NCI-H510A treated with DMSO at 0.1 percent for 48 hours (cell line): Measurements from ENCODE around the gene NCKAP5L.
"Not testable (repeated sequence)": the region's sequence is repeated elsewhere in the genome, so short reads cannot be mapped to it uniquely, and the experiment has no call there.

ENCODE experiments used
- DNase-seq: peaks from one replicate; lab custom pipeline; 2025; lab: John Stamatoyannopoulos, UW

The NCKAP5L gene

DNA sequence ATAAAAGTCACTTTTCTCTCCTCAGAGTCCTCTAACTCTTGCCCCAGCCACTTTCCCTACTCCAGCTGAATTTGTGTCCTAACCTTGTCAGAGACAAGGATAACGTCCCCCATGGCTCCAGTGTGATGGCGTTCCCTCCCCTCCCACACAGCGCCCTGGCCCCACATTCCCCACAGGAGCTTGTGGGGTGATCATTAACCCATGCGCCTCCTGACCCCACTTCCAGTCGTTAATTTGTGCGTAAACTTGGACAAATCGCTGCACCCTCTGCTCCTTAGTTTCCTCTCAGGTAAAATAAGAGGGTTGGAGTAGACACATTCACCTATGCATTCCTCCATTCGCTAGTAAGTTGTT lies 37.5 kb upstream of the NCKAP5L start:
- no peak for DNase-seq

DNA sequence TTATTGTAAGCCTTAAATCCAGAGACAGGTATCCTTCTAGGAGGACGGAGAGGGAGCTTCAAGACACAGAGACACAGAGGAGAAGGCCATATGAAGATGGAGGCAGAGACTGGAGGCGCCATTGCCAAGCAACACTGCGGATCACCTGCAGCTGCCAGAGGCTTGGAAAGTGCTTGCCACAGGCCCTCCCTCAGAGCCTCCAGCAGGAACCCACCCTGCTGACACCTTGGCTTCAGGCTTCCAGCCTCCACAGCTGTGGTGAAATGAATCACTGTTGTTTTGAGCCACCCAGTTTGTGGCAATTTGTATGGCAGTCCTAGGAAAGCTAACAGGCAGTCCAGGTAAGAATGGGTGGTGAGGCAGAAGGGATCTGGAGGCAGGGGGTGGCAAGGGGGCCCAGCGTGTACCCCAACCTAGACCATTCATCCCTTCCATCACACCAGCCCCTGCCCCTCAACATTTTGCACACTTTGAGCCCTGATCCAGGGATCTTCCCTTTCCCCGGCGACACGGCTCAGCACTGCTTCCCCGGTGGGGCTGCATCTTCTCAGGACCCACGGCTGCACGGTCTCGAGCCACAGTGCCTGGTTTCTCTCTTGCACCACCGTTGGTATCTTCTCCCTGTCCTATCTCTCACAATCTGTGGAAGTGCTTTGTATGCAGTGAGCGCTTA lies 37.0 kb upstream of the NCKAP5L start:
- DNase-seq: no peak

DNA sequence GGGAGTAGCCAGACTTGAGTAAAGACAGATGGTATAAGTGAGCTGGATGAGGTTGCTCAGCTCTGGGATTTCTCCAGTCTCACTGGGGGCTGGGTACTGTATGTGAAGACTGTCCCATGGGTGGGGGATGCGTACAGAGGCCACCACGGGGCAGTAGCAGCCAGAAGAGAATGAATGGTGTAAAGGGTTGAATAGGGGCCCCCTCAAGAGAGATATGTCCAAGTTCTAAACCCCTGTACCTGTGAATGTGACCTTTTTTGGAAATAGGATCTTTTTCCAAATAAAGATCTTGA lies 36.5 kb upstream of the NCKAP5L start:
- no peak for DNase-seq

DNA sequence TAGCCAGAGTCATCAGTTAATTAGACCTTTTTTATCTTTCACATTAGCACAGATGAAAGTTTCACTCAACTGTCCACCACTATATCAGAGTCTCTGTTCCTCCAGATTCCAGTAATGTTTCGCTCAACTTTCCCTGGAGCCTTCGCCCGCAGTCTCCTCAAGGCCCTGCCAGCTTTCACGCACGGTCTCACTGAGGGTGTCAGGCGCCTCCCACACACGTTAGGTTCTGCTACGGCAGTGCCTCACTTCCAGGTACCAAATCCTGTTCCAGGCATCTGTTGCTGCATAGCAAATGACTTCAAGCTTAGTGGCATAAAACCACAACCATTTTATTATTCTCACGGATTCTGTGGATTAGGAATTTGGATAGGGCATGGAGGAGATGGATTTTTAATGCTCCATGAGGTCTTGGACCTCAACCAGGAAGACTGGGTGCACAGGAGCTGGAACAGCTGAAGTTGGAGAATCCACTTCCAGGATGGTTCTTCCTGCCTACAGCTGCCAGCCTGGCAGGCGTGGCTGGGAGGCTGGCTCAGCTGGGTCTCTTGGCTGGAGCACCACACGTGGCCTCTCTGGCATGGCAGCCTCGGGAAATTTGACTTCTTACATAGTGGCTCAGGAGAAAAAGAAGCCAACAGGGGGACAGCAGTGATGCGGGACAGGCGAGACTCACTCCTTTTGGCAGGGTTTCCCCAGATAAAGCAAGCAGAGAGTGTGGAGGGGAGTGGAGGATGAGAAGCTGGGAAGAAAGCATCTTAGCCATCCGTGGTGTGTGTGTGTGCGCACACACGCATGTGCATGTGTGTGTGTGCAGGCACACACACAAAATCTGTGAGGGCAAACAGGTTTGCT lies 36.0 kb upstream of the NCKAP5L start:
- DNase-seq: no peak

DNA sequence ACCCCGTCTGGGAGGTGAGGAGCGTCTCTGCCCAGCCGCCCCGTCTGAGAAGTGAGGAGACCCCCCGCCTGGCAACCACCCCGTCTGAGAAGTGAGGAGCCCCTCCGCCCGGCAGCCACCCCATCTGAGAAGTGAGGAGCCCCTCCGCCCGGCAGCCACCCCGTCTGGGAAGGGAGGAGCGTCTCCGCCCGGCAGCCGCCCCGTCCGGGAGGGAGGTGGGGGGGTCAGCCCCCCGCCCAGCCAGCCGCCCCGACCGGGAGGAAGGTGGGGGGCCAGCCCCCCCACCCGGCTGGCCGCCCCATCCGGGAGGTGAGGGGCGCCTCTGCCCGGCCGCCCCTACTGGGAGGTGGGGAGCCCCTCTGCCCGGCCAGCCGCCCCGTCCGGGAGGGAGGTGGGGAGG lies 32.7 kb upstream of the NCKAP5L start:
- not testable (repeated sequence) for DNase-seq

DNA sequence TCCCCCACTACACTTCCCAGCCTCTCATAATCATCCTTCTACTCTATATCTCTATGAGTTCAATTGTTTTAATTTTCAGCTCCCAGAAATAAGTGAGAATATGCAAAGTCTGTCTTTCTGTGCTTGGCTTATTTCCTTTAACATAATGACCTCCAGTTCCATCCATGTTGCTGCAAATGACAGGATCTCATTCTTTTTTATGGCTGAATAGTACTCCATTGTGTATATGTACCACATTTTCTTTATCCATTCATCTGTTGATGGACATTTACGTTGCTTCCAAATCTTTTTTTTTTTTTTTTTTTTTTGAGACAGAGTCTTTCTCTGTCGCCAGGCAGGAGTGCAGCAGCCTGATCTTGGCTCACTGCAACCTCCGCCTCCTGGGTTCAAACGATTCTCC lies 27.7 kb upstream of the NCKAP5L start:
- DNase-seq: not testable (repeated sequence)

DNA sequence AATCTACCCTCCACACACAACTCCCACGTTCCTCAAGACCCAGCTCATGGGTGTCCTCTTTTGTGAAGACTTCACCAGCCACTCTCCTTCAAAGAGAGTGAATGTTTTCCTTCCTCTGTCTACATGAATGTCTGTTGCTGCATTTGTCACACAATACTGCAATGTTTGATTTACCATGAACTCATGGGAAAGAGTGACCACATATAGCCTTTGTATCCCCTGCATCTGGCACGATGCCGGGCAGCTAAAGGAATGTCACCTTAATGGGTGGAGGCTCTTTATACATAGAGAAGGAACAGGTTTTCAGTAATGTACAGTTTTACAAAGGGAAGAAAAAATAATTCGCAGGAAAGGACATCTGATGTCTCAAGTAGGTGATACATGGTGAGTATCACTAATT lies 26.8 kb upstream of the NCKAP5L start:
- no peak for DNase-seq

DNA sequence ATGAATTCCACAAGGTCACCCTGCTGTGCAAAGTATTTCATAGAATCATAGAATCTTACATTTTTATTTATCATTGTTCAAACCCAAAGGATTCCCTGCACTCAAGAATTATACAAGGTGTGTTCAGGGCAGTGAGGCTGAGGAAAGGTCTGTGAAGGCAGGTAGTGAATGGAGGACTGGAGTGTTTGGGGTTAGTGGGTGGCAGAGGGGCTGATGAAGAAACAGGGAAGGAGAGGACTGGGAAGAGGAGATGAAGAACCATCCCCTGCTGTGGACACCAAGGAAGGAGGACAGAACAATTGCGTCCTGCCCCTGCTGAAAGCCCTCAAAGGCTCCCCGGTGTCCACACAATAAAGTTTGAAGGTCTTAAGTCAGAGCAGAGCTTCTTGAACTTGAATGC lies 25.5 kb upstream of the NCKAP5L start:
- no peak for DNase-seq

DNA sequence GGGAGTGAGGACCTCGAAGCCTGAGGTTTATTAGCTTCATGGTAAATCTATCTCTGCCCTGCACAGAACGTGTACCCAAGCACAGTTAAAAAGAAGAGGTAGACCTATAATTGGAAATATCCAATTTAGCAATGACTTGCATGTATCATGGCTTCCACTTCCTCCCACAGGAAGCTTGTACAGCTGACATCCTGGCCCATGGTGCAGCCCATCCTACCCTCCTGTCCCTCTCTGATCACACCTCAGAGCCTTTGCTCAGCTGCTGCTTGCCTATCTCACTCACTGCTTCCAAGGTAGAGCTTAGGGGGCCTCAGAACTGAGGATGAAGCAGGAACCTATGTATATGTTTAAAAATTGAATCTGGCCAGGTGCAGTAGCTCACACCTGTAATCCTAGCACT lies 18.9 kb upstream of the NCKAP5L start:
- DNase-seq: no peak

DNA sequence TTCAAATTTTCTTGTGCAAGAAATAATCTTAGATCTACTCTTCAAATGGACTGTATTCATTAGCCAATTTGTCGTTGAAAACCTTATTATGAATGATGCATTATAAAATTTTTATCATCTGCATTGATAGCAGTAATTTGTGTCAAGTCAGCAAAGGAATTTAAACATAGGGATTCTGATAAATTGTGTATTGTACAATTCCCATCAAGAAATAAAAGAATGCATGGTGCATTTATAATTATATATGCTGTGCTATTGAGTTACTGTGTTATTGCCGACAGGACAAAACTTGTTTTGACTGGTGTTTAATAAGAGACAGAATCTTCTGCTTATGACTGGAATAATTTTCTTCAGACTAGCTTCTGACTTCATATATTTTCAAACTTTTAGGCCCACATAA lies 17.8 kb upstream of the NCKAP5L start:
- no peak for DNase-seq

DNA sequence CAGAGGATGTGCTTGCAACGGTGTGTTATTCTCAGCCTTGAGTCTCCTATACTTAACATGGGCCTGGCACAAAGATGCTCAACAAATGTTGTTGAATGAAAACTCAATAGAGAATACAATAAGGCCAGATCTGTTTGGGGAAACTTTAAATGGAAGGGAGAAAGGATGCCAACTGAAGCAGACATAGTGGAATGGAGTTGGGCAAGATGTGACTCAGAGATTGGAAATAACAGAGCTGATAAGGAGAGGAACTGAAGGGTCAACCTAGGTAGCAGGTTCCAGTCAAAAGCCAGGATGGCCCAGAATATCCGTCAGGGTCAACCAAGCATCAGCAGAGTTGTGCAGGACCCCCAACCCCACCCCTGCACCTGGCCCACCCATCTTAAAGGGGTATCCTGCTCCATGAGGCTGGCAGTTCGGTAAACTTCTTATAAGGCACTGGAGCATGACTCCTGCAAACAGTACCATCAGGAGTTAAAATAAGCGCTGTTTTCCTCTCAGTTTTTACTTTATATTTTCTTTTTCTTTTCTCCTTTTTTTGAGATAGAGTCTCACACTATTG lies 15.7 kb upstream of the NCKAP5L start:
- no peak for DNase-seq

DNA sequence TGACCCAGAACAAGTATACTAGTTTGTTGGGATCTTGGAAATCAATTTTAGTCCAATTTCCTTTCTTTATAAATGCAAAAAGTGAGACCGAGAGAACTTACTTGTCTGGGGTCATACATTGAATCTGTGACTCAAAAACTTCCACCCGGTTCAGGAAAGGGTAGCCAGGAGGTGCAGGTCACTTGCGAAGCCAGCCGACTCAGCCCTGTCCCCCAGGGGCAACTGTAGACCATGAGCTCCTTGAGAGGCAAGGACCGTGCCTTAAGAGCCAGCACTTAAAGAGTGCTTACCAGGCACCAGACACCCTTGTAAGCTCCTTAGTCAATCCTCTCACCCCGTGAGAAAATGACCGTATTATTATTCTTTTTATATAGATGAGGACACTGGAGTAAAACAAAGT lies 15.2 kb upstream of the NCKAP5L start:
- no peak for DNase-seq

DNA sequence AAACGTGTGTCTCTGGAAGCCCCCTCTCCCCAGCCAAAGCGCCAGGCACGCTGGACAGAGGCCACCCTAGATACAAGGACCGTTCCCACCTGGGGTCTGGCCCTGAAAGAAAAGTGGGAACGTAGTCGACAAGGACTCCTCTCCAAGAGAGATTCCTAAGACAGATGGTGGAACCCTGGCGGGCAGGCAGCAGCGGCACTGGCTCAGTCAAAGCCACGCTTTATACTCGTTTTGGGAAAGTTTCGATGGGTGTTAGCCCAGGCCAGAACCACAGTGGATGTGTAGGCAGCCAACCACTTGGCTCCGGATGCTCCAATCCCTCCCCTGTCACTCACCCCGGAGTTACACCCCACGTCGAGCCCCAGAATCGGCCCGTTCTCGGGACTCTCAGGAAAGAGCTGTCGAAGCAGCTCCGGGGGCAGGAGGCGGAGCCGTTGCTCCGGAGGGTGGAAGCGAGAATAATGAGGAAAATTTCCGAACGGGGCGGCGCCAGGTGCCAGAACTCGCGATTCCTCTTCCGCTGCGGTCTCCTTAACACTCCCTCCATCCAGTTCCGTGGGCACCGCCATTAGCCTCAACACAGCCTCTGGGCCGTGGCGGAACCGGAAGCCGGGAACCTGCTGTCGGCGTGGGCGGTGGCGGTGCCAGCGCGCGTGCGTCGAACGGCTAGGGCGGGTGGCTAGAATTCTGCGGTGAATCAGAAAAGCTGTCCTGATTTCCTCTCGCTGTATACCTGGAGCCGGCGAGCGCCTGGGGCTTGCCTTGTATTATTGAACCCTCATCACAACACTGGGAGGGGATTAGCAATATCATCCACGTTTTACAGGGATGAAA lies 14.5 kb upstream of the NCKAP5L start, which contains the start of gene BCDIN3D:
Gene BCDIN3D (minus strand): TSS at position 588 of the 834 bp plus-strand sequence. CDS start 19 bp downstream, at position 569.
- DNase-seq: peak; percentile 92

DNA sequence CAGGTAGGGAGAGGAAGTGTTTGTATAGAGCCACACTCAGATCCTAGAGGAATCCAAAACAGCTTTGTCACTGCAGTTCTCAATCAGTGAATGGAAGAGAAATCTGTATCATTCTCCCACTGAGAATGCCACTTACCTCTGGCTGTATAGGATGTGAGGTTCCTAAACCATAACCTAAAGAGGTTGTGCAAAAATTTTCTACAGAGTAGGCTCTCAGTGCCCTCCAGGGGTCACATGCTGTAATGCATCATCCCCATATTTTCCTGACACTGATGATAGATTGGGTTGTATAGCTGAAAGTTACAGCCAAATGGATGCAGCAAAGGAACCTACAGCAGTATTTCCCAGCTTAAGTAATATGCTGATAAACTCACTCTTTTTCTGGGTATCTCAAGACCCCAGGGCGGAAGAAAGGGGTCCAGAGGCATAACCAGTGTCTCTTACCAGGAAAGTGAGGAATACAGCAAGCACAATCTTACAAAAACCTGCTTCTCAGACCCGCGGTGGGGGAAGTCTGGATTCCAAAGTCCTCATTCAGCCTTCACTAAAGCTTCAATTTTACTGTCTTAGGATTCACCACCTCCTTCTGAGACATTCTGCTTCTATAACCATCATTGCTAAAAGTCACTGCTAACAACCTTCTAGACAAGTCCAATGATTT lies 10.9 kb upstream of the NCKAP5L start:
- DNase-seq: peak; percentile 37

DNA sequence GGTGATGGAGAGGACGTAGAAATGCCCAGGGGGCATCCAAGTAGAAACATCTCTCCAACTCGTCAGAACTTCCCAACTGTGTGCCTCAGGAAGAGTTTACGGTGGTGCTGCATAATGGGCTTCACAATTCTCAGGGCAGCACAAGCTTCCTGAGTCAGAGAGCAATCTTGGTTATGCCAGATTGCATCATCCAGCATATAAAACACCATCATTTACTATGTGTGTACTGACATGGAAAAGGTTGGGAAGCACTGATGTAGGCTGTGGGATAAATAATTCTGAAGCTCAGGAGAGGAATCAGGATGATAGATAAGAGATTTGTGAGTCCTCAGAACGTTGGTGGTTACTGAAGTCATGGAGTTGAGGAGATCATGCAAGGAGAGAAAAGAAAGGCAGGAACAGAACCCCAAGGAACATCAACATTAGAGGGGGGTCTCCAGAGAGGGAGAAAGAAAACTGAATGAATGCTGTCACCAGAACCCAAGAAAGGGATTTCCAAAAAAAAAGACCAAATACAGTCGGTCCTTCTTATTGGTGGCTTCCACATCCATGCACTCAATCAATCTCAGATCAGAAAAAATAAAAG lies 4.7 kb upstream of the NCKAP5L start:
- DNase-seq: no peak

DNA sequence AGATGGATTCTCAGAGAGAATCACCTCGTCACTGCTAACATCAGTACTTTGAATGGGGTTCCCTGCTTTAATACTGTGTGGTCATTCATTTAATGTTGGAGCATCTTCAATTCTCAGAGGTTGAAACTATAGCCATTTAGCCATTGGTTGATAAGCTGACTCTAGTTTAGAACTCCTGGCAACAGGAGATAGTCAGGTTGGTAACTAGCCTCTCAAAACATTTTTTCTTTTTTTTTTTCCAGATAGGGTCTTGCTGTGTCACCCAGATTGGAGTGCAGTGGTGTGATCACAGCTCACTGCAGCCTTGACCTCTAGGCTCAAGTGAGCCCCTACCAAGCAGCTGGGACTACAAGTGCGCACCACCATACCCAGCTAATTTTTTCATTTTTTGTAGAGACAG lies 3.5 kb upstream of the NCKAP5L start:
- DNase-seq: no peak

DNA sequence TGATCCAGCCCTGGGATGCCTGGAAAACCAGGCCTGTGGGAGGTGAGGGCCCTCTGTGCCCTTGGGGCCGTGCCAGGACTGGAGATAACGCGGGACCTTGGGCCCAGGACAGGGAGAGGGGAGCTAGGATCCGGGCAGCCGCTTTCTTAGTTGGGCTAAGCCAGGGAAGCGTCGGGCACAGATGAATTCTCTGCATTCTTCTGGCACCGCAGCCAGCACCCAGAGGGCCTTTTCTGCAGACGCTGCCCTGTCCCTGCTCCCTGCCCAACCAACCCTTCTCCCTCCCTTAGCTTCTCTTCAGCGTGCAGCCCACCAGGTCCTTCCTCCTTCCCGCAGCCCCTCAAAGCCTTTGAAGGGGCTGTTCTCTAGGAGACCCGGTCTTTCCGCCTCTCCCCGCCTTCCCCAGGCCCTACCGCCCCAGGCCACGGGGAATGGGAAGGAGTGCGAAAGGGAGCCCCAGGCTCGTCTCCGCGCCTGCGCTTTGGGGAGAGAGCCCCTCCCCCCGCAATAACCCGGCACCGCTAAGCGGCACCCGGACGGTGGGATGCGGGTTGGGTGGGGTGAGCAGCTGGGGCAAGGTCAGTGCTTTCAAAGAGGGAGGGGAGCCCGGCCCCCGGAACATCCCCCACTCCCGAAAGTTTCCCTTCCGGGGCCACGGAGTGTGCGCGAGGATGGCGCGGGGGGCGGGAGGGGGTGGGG lies 663 bp downstream of the NCKAP5L start:
- DNase-seq: peak; percentile 16

DNA sequence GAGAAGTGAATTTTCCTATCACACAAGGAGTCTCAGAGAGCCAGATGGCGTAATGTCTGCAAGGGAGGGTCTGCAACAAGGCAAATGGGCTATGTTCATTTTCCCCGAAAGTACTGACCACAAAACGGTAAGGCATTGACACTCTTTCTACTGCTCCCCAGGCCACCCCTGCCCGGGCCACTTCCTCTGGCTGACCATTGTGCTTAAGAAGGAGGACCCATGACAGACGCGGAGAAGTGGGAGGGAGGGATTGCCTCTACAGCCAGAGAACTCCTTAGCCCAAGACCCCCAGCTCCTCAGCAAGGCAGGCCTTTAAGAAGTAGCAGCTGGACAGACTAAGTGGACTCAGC lies 1.2 kb downstream of the NCKAP5L start:
- DNase-seq: no peak

DNA sequence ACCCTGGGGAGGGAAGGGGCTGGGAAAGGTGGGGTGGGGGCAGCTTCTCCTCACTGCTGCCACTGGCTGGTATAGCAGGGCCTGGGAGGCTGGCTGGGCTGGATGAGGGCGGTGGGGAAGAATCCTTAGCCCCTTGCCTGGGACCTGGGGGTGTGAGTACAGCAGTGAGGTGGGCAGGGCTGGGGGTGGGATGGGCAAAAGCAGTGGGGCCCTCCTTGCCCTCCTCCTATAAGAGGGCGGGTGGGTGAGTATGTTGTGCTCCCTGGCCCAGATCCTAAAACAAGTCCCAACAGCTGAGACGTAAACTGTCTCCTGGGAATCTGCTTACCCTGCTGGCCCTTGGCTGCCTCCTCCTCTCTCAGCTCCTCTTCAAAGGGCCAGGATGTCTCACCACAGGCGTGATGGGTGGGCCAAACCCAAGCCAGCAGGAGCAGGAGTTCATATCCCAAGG lies 2.2 kb downstream of the NCKAP5L start:
- DNase-seq: no peak

DNA sequence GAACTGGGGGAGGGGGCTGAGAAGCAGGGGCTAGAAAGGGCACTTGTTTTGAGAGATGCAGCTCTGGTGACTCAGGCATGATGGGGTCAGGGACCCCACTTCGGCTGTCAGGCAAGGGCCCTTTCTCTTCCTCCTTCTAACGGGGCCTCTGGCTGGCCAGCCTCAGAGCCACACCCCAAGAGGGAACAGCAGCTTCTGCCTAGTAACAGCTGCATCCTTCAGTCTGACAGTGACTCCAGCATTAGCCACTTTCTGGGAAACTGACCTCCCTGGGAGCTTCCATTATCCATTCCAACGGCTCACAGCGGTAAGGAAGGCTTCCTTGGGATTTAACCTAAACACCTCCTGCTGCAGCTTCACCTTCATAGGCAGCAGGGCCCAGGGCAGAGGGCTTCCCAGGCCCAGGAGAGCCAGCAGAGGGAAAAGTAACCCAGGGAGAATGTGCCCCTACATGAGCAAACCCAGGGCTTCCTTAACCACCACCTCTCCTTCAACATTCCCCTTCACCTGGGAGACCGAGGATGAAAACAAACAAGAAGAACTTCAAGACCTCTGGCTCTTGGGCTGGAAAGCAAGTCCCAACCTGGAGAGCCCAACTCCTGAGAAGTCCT lies 2.7 kb downstream of the NCKAP5L start:
- no peak for DNase-seq

DNA sequence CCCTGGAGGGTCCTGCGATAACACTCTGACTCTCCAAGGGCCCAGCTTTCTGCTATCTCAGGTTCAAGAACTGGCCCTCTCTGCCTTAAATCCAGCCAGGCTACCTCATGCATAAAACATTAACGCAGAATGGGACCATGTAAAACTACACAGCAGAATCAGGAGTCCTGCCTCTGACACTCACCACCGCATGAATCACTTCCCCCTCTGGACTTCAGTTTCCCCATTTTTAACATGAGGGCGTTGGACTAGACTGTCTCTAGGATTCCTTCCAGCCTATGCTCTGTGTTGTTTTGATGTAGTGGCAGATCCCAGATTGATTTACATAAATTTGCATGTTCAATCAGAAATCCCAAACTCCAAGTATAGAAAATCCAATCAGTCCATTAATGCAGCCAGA lies 3.3 kb downstream of the NCKAP5L start:
- DNase-seq: no peak
